PC-3 (cell line): ENCODE results near the gene MRPL9. TPM values are rescaled to one million over a fixed set of nuclear protein-coding genes. Genes with fewer than 3 reads are reported as not detected.

ENCODE experiments used
- ATAC-seq: fragments of 200-7000 bp; cut with Tn5 transposase; 2 replicates; pipeline ENCODE4 v1.9.1; 2020; ENCODE audit warnings: mild to moderate bottlenecking, moderate library complexity
- BruUV-seq: library from RNA; stranded (reverse); fragments of 400-500 nt; replicated peaks from 2 replicates; lab custom pipeline; 2021; lab: Mats Ljungman, UMichigan
- CTCF ChIA-PET: fragments of 300-600 bp; sonication (Branson Sonifier 250); formaldehyde crosslinking; loops from one replicate; lab custom pipeline; 2022; ENCODE audit warnings: antibody characterized with exemption; lab: Charles Lee
- POLR2A ChIA-PET: fragments of 300-600 bp; sonication (Branson Sonifier 250); formaldehyde crosslinking; loops from one replicate; lab custom pipeline; 2022; ENCODE audit warnings: antibody characterized with exemption; ENCODE audit not compliant: unreplicated experiment; lab: Charles Lee
- DNase-seq: peaks from one replicate; pipeline ENCODE4 v3.0.0-alpha.2; 2015
- H2AFZ ChIP-seq: fragments of 300-600 bp; sonication (generic); 2 replicates; pipeline ENCODE4 v1.6.0; 2016; ENCODE audit warnings: antibody characterized with exemption, low read length
- H3F3A ChIP-seq: fragments of 300-600 bp; sonication (generic); one replicate; pipeline ENCODE4 v1.6.0; 2017; ENCODE audit warnings: antibody characterized with exemption, low read length, control low read depth, mild to moderate bottlenecking; ENCODE audit not compliant: unreplicated experiment
- H3K27ac ChIP-seq: fragments of 300-600 bp; sonication (generic); 2 replicates; pipeline ENCODE4 v1.5.1; 2016; ENCODE audit warnings: mild to moderate bottlenecking, low read length
- H3K27me3 ChIP-seq: fragments of 300-600 bp; sonication (generic); 2 replicates; pipeline ENCODE4 v1.6.1; 2016; ENCODE audit warnings: low read length, mixed read lengths
- H3K36me3 ChIP-seq: fragments of 300-600 bp; sonication (generic); 2 replicates; pipeline ENCODE4 v1.6.1; 2016; ENCODE audit warnings: low read depth, mixed run types, low read length, mixed read lengths
- H3K4me1 ChIP-seq: fragments of 300-600 bp; sonication (generic); 2 replicates; pipeline ENCODE4 v1.5.1; 2016; ENCODE audit warnings: low read length; ENCODE audit not compliant: insufficient read depth
- H3K4me2 ChIP-seq: fragments of 300-600 bp; sonication (generic); 2 replicates; pipeline ENCODE4 v1.6.0; 2016; ENCODE audit warnings: low read length
- H3K4me3 ChIP-seq: fragments of 300-600 bp; sonication (generic); 2 replicates; pipeline ENCODE4 v1.5.1; 2016; ENCODE audit warnings: mild to moderate bottlenecking, low read length, mixed read lengths
- H3K79me2 ChIP-seq: fragments of 300-600 bp; sonication (generic); 2 replicates; pipeline ENCODE4 v1.6.1; 2017; ENCODE audit warnings: low read length, mixed read lengths
- H3K9ac ChIP-seq: fragments of 300-600 bp; sonication (generic); 2 replicates; pipeline ENCODE4 v1.6.0; 2016; ENCODE audit warnings: mild to moderate bottlenecking, low read length
- H3K9me2 ChIP-seq: fragments of 300-600 bp; sonication (generic); replicated peaks from 2 replicates; pipeline ENCODE4 v1.6.1; 2016; ENCODE audit warnings: mixed run types, low read length, mixed read lengths
- H3K9me3 ChIP-seq: fragments of 300-600 bp; sonication (generic); 2 replicates; pipeline ENCODE4 v1.6.1; 2016; ENCODE audit warnings: low read length, mixed read lengths
- H4K20me1 ChIP-seq: fragments of 300-600 bp; sonication (generic); 2 replicates; pipeline ENCODE4 v1.6.1; 2016; ENCODE audit warnings: low read length, mixed read lengths
- EZH2 ChIP-seq: fragments of 300-600 bp; sonication (generic); IDR thresholded peaks from one replicate; pipeline ENCODE4 v1.6.1; 2017; ENCODE audit warnings: antibody characterized with exemption, mild to moderate bottlenecking, low read length; ENCODE audit not compliant: unreplicated experiment
- EZH2phosphoT487 ChIP-seq: fragments of 300-600 bp; sonication (generic); IDR thresholded peaks from 2 replicates; pipeline ENCODE4 v1.6.1; 2018; ENCODE audit warnings: mild to moderate bottlenecking, antibody characterized with exemption, low read length, borderline replicate concordance
- intact Hi-C: fragments of 100-400 bp; cut with micrococcal nuclease; formaldehyde crosslinking; loops from 2 replicates; pipeline ENCODE4 v1.9.0; 2023
- total RNA-seq: library from RNA; depleted of rRNA; stranded (reverse); fragments of >200 nt; gene quantifications from 2 replicates; pipeline ENCODE4 v1.2.3, GENCODE V29; 2014
- TF ChIP-seq, protein P1 (sequence below): fragments of 300-600 bp; sonication (generic); conservative IDR thresholded peaks from 2 replicates; pipeline ENCODE4 v1.5.1; 2017; ENCODE audit warnings: antibody characterized with exemption, low read depth, mild to moderate bottlenecking, low read length

The MRPL9 gene
- total RNA-seq, 1 experiment from 2014 or later = 229 TPM

DNA sequence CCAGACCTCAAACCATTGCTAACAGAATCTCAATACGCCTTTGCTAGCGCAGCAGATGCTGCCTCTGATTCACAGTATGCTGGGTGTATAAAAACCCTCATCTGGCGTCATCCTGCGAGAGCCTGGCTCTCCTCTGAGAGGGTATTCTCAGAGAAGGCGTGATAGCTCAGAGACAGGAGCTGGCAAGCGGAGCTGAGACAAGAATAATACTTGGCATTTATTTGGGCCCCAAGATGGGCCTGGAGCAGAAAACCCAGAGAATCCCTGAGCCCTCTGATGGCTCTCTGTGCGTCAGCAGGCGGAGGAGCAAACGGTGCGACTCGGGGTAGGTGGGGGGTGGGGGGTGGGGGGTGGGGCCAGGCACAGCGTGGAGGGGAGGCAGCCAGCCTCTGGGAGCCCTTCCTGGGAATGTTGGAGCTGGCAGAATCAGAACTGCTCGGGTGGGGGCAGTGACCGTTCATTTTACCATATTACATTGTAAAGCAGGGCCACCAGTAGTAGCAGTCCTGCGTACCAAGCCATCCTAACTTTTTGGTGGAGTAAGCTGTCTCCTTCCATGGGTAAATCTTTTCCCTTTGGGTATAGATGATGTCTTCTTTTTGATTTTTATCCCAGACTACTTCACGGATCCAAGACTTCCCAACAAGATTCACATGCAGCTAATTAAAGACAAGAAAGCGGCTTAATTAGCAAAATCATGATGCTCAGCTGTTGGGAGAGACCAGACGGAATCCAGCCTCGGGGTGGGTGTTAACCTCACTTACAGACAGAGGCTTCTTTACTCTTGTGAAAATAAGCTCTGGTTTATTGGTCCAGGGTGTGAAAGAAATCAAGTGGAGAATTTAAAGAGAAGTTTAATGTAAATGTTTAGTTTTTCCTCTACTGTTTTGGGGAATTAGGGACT lies 34.9 kb downstream of the MRPL9 start:
- Histone ChIP-seq H3K27me3 (no peaks in the 10 kb centered on the region), H2AFZ (no peak overlapping the region), H3K36me3 (no peaks in the 10 kb centered on the region), H3K4me3 (no peak overlapping the region), H3K79me2 (no peaks in the 10 kb centered on the region), H3K9me3 (no peaks in the 10 kb centered on the region), H3F3A (peaks cover 3% of the 10 kb centered on the region), H3K4me1 (peaks cover 15% of the 10 kb centered on the region), H4K20me1 (no peaks in the 10 kb centered on the region), H3K4me2 (no peak overlapping the region), H3K9me2 (no peaks in the 10 kb centered on the region), H3K27ac (no peak overlapping the region), H3K9ac (no peak overlapping the region)
- intact Hi-C loops = no loop called here
- TF ChIP-seq EZH2phosphoT487 = no peak
- TF ChIP-seq, protein P1, sequence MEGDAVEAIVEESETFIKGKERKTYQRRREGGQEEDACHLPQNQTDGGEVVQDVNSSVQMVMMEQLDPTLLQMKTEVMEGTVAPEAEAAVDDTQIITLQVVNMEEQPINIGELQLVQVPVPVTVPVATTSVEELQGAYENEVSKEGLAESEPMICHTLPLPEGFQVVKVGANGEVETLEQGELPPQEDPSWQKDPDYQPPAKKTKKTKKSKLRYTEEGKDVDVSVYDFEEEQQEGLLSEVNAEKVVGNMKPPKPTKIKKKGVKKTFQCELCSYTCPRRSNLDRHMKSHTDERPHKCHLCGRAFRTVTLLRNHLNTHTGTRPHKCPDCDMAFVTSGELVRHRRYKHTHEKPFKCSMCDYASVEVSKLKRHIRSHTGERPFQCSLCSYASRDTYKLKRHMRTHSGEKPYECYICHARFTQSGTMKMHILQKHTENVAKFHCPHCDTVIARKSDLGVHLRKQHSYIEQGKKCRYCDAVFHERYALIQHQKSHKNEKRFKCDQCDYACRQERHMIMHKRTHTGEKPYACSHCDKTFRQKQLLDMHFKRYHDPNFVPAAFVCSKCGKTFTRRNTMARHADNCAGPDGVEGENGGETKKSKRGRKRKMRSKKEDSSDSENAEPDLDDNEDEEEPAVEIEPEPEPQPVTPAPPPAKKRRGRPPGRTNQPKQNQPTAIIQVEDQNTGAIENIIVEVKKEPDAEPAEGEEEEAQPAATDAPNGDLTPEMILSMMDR = no peak
- no peak for TF ChIP-seq EZH2
- DNase-seq (no peak), ATAC-seq (no peak)
- ChIA-PET CTCF (no interaction called here), POLR2A (no interaction called here)
- BruUV-seq = no TSS peak

DNA sequence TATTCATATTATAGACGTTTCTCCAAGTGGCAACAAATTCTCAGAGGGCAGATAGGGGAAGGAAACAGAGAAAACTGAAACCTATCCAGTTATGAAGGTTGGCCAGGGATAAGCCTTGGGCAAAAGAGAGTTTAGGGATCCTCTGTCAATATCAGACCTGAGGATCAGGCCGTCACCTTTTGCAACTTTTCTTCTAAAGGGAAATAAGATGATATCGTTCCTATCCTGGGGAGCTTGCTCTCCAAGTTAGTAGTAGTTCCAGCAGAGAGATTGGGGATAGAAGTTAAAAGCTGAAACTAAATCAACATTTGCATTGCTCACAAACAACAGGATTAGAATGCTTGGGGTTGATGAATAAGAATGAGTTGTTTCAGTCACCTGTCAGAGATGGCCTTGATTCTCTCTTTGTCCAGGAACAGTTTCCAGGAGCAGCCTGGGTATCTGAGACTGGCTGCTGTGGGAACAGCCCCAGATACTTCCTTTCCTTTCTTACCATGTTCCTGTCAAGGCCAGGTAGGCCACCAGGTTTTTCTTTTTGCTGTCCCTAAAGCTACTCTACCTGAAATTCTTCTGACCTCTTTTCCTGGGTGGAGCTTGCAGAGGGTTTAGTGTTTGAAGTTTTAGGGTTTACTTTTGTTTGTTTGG lies 39.4 kb downstream of the MRPL9 start:
- Histone ChIP-seq H3K9ac (no peak overlapping the region; the same call in 1 of the 2 replicates), H3K9me3 (no peaks in the 10 kb centered on the region), H3K36me3 (no peaks in the 10 kb centered on the region), H3K27ac (peak overlapping the region; percentile 76), H3K4me1 (peaks cover 15% of the 10 kb centered on the region), H3K4me2 (peak overlapping the region; percentile 60), H3K79me2 (no peaks in the 10 kb centered on the region), H2AFZ (peak overlapping the region; percentile 61), H4K20me1 (no peaks in the 10 kb centered on the region), H3F3A (peaks cover 3% of the 10 kb centered on the region), H3K9me2 (no peaks in the 10 kb centered on the region), H3K4me3 (0 out of 2 replicates have a peak overlapping the region, but pooled peaks have one; percentile 3), H3K27me3 (no peaks in the 10 kb centered on the region)
- TF ChIP-seq EZH2phosphoT487 (no peak), EZH2 (no peak)
- TF ChIP-seq, protein P1 = no peak
- peak; percentile 97 for ATAC-seq
- POLR2A ChIA-PET = no interaction called here
- BruUV-seq = no TSS peak
- intact Hi-C loops = no loop called here
- DNase-seq = peak; percentile 90
- CTCF ChIA-PET = no interaction called here
